Measurements from ENCODE around the gene NUP188. TPM values are rescaled to one million over a fixed set of nuclear protein-coding genes. Genes with fewer than 3 reads are reported as not detected.

Gene NUP188
- total RNA-seq, 1 donor from 2014 or later: 128 TPM

- Mint-ChIP-seq H3K4me3 (peak overlapping the region; percentile 92), H3K27me3 (ENCODE audit: low read depth) (no peaks in the 10 kb centered on the region), H3K36me3 (ENCODE audit: low read depth) (no peaks in the 10 kb centered on the region), H3K4me1 (peaks cover 24% of the 10 kb centered on the region), H3K9me3 (no peaks in the 10 kb centered on the region), H3K27ac (ENCODE audit: unreplicated experiment) (peak overlapping the region; percentile 70)
- no peak for DNase-seq (ENCODE audit: low read depth, low spot score)
- TF ChIP-seq CTCF (conservative IDR thresholded peaks at IDR 0.05): no peak
Measured at GRCh38 chr9:129036923-129037766, 89.6 kb downstream of the NUP188 start.

- Mint-ChIP-seq H3K36me3 (ENCODE audit: low read depth) (no peaks in the 10 kb centered on the region), H3K27me3 (ENCODE audit: low read depth) (no peaks in the 10 kb centered on the region), H3K4me3 (peak overlapping the region; percentile 92), H3K9me3 (no peaks in the 10 kb centered on the region), H3K27ac (ENCODE audit: unreplicated experiment) (no peak overlapping the region), H3K4me1 (peaks cover 24% of the 10 kb centered on the region)
- no peak for DNase-seq (ENCODE audit: low read depth, low spot score)
- no peak for TF ChIP-seq CTCF (conservative IDR thresholded peaks at IDR 0.05)
Measured at GRCh38 chr9:129037767-129038098, 90.2 kb downstream of the NUP188 start.

GRCh38 chr9:129038109-129038852 is 90.8 kb downstream of the NUP188 start:
- no peaks in the 10 kb centered on the region for H3K27me3 Mint-ChIP-seq (ENCODE audit: low read depth)
- H3K36me3 Mint-ChIP-seq (ENCODE audit: low read depth): no peaks in the 10 kb centered on the region
- H3K9me3 Mint-ChIP-seq: no peaks in the 10 kb centered on the region
- TF ChIP-seq CTCF (conservative IDR thresholded peaks at IDR 0.05): no peak
- H3K27ac Mint-ChIP-seq (ENCODE audit: unreplicated experiment): no peak overlapping the region
- H3K4me3 Mint-ChIP-seq: peak overlapping the region; percentile 92
- H3K4me1 Mint-ChIP-seq: peaks cover 24% of the 10 kb centered on the region
- no peak for DNase-seq (ENCODE audit: low read depth, low spot score)

GRCh38 chr9:129040113-129040643 is 92.7 kb downstream of the NUP188 start:
- DNase-seq (ENCODE audit: low read depth, low spot score): no peak
- Mint-ChIP-seq H3K4me1 (peaks cover 24% of the 10 kb centered on the region), H3K36me3 (ENCODE audit: low read depth) (no peaks in the 10 kb centered on the region), H3K27me3 (ENCODE audit: low read depth) (no peaks in the 10 kb centered on the region), H3K4me3 (peak overlapping the region; percentile 76), H3K27ac (ENCODE audit: unreplicated experiment) (no peak overlapping the region), H3K9me3 (no peaks in the 10 kb centered on the region)
- TF ChIP-seq CTCF (conservative IDR thresholded peaks at IDR 0.05): no peak

GRCh38 chr9:129042016-129042415 is 94.5 kb downstream of the NUP188 start:
- Mint-ChIP-seq H3K27me3 (ENCODE audit: low read depth) (no peaks in the 10 kb centered on the region), H3K4me1 (peaks cover 11% of the 10 kb centered on the region), H3K27ac (ENCODE audit: unreplicated experiment) (no peak overlapping the region), H3K4me3 (no peak overlapping the region), H3K9me3 (no peaks in the 10 kb centered on the region), H3K36me3 (ENCODE audit: low read depth) (no peaks in the 10 kb centered on the region)
- no peak for TF ChIP-seq CTCF (conservative IDR thresholded peaks at IDR 0.05)
- DNase-seq (ENCODE audit: low read depth, low spot score): no peak

Data from neural crest cell (in vitro differentiated cells).